ENCODE results near the gene LPP.

LPP gene

DNA sequence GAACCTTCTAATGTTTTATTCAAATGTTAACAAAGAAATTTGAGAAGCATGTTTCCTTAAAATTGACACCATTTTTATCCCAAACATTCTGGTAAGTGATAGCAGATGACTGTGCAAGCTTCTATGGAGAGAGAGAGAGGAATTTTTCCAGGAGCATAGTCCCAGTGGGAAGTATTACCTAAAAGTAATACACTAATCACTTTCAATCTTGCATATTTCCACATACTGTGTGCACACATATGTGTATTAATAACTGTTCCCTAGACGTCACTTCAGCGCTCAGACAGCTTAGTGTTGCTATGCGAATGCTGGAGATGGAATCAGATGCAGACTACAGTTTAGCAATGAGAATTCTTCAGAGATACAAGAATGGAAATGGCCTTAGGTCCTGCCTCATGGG lies 593.5 kb downstream of the LPP start:
- peak; percentile 75 to 78 for DNase-seq (ENCODE audit: low read depth in 2 of 2)

DNA sequence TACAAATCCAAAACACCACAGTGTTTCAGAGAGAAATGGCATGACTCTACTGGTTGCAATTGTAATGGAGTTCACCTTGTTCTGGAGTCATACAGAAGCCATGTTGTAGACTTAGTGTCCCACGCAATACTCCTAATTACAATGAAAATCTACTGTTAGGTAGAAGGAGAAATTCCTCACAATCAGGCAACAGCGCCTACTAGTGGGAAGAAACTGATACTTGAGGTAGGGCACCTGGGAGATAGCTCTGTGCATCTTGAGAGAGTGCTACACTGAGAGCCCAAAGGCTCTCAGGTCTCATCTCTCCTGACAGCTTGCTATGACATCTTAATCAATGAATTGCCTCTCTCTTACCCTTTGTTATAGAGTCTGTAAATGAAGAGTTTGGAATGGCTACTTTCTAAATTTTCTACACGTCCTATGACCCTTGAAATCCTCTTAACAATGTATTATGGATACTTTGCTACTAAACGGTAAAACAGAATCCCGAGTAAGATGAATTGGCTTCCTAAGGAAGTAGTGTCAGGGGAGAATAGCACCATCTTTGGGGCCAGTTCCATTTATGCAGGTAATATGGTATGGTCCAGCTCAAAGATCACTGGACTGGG lies 595.2 kb downstream of the LPP start:
- no peak for DNase-seq (ENCODE audit: low read depth in 2 of 2)

DNA sequence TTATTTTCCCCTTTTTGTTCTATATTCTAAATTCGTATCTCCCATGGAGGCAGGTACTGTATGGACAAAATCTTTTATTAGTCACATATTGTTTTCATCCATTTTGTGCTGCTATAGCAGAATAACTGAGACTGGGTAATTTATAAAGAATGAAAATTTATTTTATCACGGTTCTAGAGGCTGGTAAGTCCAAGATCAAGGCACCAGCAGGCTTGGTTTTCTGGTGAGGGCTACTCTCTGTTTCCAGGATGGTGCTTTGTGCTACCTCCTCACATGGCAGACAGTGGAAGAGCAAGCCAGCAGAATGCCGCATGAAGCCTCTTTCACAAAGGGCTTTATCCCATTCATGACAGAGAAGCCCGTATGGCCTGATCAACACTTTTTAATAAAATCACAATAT lies 595.9 kb downstream of the LPP start:
- DNase-seq (ENCODE audit: low read depth in 2 of 2): no peak

DNA sequence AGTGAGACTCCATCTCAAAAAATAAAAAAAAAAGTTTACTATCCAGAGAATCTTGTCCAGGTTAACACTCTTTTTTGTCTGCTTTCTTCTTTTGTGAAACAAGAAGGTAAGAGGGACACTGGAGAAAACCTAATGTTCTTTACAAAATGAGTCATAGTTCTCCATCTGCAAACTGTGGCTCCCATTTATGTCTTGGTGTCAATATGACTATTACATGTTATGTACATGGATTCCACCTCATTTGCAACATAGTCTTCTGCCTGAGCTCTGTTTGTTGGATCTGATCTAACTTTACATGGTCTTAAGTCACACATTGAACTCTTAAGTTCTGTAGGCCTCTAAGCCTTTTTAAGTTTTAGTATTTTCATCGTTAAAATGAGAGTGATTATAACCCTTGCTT lies 596.7 kb downstream of the LPP start:
- DNase-seq (ENCODE audit: low read depth in 2 of 2): no peak

DNA sequence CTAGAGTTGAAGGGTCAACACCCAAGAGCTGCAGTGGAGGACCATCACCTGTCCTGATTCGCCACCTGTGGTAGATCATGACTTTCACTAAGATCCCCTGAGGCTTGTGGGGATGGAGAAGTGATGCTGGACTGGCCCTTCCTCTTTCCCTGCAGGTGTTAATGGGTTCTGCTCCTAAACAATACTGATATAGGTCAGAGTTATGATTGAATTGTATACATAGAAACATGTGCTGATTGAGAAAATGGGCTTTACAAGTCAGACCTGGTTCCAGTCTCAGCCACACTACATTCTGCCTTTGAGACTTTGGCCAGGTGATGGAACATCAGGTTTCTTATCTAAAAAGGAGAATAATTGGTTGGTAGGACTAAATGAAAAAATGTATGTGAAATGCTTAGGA lies 598.9 kb downstream of the LPP start:
- no peak for DNase-seq (ENCODE audit: low read depth in 2 of 2)

DNA sequence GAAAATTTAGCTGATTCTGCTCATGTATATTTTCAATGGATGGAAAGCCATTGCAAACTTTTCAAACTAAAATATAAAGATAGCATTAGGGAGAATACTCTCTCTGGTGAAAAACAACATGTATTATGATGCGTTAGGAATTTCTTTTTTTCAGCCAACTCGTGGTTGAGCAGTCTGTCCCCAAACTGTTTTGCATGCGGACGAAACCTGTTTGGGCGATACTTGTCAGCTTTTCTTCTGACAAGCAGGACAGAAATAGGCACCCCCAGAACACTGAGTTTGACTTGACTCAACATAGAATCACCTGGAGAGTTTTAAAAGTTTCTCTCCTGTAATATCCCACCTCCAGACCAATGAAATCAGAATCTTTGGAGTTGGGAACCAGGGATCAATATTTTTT lies 600.3 kb downstream of the LPP start:
- no peak for DNase-seq (ENCODE audit: low read depth in 2 of 2)

DNA sequence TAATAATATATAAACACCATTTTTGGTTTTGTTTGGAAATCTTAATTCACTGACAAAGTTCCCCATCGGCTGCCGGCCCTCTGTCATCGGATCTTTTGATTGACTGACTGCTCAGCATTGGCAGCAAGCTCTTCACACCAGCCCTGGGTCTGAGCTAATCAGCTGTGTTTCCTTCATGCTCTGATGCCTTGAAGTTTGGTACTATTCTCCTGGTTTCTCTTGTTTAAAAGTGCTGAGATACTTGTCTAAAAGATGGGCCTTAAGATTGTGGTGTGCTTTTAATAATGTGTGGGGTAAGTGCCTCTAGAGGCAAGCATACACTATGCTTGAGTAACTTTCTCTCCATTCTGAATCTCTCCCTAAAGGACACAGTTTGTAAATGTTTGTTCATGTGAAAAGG lies 602.3 kb downstream of the LPP start:
- no peak for DNase-seq (ENCODE audit: low read depth in 2 of 2)

DNA sequence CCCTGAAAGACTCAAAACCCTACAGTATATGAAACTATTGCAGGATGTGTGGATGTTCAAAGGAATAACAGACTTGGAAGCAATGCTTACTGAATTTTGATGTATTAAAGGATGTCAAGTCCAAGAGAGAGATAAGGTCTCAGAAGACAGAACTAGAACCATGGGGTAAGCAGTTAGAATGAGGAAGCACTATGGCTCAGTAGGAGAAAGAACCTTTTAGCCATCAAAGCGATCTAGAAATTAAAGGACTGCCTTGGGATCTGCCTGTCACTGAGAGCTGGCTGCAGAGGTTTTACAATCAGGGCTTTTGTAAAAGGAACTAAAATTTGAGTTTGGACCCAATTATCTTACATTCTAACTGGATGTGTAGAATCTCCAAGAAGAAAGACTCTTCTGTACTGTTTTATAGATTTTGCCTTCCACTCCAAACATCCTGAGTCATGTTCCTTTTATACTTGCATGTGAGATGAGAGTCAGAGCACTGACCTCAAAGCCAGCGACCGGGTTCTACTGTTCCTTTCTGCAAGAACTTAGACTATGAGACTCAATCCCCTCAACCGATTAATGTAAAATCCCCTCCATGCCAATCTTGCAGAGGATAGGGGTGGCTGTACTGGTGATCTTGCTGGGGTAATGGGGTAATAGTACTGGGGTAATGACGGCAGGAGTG lies 605.5 kb downstream of the LPP start:
- no peak for DNase-seq (ENCODE audit: low read depth in 2 of 2)

DNA sequence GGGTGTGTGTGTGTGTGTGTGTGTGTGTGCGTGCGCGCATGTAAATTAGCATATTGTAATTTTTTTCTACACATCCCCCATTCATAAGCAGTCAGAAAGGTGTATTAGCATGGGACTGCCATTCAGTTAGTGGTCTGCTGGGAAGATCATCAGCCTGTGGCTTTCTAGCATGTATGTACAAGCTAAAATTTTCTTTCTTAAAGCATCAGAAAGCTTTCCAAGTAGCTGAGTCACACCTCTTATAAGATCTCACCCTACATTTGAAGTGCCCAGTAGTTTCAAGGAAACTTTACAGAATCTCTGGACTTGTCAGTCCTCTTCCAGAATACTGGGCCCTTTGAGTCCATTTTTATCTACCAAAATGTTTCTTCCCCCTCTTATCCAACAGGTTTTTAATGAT lies 606.5 kb downstream of the LPP start:
- no peak for DNase-seq (ENCODE audit: low read depth in 2 of 2)

DNA sequence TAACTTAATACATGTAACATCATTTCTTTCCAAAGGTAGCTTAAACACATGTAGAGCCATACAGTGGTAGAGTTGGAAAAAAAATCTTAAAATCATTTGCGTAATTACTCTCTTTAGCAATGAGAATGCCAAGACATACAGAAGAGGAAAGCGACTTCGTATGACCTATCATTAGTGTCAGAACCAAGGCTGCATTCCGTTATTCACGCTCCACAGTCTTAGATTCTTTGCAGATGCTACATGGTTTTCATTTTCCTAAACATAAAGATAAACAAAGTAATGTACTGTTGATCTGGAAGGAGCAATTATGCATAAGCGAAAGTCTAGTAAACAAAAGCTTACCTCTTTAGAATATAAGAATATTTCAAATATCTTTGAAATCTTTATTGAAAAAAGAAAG lies 607.5 kb downstream of the LPP start:
- no peak for DNase-seq (ENCODE audit: low read depth in 2 of 2)

DNA sequence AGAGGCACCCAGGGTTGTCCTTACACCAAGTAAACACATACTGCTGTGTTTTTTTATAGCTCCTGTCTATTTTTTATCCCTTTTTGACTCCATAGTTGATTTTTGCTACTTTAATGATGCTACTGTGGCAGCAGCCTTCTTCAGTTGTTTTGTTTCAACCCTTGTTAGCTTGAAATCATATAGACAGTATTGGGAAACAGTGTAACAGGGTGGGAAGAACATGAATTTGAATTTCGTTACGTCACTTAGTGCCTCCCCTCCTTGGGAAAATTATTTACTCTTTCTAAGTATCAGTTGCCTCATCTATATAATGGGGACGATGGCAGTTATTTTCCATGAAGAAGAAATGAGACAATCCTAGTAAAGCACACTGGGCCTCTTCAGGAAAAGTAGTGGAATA lies 608.0 kb downstream of the LPP start:
- no peak for DNase-seq (ENCODE audit: low read depth in 2 of 2)

DNA sequence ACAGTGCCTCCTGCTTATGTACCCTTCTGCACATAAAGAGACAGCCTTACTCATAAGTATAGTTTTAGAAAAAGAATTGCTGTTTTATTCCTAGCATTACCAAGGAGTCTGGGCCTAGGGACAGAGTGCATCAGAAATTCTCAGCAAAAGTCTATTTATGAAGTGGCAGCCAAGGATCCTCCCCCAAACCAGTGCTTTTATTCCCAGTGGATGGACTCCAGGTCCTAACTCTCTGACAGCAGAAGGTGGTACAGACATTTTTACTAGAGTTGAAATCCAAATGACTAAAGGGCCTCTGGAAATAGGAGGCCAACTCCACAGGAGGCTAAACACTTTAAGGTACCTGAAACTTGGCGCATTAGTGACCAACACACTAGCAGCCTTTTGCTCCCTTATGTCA lies 610.7 kb downstream of the LPP start:
- DNase-seq (ENCODE audit: low read depth in 2 of 2): no peak

DNA sequence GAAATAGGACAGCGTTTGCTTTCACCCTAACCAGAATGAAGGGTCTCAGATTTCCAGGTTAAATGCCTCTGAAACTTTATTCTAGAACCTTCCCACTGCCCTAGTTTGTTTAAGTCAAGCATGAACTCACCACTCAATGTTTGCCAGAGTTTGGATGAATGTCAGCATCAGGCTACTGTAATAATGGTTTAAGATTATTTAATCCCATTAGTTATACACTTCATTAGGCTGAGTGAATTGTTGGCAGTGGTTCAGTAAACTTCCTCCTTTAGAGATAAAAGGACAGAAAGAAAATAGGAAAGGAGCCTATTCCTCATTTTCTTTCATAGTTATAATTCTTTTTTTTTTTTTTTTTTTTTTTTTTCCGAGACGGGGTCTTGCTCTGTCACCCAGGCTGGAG lies 615.9 kb downstream of the LPP start:
- DNase-seq (ENCODE audit: low read depth in 2 of 2): no peak

DNA sequence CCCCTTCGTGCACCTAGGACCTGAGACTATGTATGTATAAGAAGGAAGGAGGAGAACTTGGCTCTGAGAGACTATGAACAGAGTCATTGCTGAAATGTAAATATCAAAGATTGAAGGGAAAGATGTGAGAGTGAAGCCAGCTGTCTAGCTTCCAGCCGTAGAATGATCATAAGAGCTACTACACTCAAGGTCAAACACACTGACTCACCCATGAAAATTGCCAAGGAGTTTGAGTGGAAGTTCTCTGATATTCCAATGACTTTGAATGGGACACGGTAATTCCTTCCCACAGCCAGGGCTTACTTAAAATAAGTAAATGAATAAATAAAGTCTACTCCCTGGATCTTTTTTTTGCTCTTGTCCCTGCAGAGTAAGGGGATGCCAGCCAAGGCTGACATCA lies 618.9 kb downstream of the LPP start:
- no peak for DNase-seq (ENCODE audit: low read depth in 2 of 2)

DNA sequence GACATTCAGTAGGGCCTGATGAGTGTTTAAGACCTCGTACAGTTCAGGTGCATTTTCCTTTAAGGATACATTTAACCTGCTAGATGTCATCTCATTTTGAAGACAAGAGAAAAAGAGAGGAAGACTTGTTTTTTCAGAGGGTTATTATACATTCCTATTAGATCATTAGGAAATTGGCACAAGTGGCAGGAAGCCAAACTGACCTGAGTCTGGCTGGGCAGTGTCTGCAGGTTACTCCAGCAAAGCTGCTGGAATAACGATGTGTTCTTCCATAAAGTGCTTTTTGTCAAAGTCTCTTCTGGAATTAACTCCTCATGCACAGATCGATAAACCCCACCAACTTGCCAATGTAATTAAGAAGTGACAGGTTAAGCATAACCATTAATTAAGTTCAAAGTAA lies 621.5 kb downstream of the LPP start:
- DNase-seq (ENCODE audit: low read depth in 2 of 2): no peak

DNA sequence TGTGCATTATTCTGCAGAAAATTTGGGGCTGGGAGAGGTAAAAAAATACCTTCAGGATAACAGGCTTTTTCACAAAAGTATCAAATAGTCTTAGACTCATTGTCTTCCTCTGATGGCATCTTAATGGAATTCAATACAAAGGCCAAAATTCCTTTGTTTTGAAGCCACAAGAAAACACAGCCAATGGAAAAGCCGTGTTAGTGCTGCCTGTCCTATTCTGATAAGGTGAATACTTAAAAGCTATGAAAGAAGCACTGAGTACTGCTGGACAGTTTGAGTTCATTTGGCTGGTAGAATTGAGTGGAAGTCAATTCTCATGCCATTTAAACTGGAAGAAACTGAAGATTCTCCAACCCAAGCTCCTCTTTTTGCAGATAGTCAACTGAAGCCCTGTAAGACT lies 622.5 kb downstream of the LPP start:
- no peak for DNase-seq (ENCODE audit: low read depth in 2 of 2)

DNA sequence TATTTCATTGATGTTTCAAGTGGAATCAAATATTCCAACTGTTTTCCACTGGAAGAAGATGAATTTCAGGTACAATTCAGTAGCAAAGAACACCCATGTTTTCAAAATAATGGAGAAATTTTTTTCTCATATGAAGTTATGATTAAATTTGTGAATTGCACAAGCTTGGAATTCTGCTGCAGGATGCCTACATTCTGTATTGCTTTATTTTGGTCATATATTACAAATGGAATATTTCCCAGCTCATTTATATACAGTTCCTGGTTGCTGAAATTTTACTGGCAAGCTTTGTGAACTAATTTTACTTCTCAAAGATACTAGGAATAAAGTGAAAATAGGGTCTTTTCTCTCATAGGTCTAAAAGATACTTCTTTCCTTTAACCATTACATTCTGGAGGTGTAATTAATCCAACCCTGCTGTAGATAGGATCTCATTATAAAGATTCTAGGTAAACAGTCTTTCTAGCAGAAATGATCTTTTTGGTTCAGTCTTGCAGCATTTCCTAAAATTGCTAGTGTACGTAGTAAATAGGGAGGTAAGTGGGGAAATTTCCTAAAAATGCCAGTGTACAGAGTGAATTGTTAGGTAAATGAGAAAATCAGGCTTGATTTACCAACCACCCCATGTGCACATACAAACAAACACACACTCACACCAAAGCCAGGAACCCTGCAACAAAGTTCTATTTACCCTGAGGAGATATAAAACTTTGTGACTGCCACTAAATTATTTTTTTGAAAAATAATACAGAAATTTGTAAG lies 624.3 kb downstream of the LPP start:
- DNase-seq (ENCODE audit: low read depth in 2 of 2): no peak

DNA sequence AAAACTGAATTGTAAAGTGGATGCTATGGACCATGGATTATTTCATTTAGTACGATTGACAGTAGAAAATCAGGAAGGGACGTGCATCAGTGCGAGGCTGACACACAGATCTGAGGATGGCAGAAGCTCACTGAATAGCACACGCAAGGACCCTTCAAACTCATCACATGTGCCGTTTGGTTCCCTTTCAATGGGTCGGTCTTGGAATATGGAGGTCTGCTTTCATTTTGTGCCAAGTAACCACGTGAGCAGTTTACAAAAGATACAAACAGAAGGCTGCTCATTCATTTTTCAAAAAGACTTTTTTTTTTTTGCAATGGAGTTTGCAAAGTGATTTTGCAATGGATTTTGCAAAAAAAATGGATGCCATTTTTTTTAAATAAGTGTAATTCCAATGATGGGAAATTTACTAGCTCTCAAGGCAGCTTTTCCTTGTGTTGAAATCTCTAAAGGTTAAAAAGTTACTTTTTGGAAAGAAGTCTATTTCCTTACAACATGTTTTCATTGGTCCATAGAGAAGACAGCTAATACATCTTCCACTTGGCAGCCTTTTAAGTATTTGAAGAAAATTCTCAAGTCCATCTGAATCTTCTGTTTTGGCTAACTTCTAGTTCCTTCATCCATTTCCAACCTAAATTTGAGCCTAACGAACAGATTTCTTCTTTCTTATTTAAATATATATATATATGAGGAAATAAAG lies 625.5 kb downstream of the LPP start:
- DNase-seq (ENCODE audit: low read depth in 2 of 2): no peak

DNA sequence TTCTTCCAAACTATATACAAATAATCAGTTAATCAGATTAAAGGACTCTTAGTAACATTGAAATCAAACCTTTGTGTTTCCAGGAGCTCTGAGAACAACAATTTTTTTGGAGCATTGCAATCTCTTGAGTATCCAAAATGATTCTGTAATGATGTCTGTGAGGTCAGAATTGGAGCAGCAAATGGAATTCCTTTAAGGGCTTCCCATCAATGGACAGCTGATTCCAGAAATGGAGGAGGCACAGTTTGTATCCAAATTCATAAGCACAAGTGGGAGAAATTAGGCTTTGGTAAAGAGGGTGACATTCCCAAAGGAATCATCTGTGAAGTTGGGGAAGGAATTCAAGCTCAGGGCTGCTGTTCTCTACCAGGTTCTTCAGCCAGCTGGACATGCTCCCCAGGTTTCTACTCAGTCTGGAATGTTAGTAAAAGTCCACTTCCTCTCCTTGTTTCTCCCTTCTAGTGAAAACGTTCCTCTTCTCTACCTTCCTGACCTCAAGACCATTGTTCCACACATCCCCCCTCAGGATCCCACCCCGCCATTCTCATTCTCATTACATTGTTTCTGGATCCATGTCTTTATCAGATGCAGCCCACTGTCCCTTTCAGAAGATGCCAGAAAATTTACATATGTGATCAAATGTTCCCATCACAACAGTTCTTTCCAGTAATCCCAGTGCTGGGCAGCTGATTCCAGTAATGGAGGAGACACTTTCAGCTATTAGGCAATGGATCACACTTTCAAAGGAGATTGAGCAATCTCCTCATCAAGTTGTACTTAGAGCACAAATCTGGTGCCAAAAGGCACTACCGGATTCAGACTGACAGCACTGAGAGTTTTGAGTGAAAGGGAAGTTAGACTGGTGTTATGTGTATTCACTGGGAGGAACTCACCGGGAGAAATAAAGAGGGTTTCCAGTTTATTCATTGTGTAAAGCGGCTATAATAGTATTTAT lies 626.5 kb downstream of the LPP start:
- DNase-seq (ENCODE audit: low read depth in 2 of 2): no peak

DNA sequence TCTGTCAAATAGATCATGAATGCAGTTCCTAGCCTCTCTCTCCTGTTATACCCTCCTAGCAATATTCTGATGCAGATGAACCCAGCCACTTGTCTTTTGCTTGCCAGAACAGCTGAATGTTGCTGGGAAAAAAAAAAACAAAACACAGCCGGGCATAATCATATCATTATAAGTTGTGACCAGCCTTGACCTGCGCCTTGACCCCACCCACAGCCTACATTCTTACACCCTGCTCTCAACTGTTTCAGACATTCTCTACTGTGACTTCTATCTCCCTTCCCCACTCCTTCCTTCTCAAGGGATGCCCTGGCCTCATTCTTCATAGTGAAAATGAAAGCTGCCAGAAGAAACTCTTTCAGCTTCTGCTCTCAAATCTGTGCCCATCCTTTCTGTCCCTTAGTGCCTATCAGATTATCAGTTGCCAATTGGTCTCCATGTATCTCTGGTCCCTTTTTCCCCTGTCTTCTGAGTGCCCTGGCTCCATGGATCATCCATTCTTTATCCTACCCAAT lies 628.7 kb downstream of the LPP start:
- DNase-seq (ENCODE audit: low read depth in 2 of 2): no peak

DNA sequence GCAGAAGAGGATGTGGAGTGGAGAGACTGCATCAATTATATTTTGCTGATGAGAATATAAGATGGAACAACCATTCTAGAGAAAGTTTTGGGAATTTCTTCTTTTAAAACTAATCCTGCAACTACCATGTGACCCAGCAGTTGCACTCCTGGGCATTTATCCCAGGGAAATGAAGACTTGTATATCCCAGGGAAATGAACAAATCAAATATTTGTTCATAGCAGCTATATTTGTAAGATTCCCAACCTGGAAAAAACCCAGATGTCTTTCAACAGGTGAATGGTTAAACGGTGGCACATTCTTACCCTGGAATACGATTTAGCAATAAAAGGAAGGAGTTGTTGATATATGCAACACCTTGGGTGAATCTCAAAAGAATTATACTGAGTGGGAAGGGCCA lies 632.5 kb downstream of the LPP start:
- DNase-seq (ENCODE audit: low read depth in 2 of 2): no peak
